NCI-H2171 (cell line): ENCODE results near the gene PDPK1.

Experiments
- DNase-seq: peaks from one replicate; lab custom pipeline; 2025; lab: John Stamatoyannopoulos, UW

PDPK1 gene

GRCh38 chr16:2537451-2538379 lies at the start of gene PDPK1:
PDPK1 (plus strand) TSS chr16:2538021; CDS start chr16:2538113, 92 bp downstream.
- peak; percentile 96 for DNase-seq

DNA sequence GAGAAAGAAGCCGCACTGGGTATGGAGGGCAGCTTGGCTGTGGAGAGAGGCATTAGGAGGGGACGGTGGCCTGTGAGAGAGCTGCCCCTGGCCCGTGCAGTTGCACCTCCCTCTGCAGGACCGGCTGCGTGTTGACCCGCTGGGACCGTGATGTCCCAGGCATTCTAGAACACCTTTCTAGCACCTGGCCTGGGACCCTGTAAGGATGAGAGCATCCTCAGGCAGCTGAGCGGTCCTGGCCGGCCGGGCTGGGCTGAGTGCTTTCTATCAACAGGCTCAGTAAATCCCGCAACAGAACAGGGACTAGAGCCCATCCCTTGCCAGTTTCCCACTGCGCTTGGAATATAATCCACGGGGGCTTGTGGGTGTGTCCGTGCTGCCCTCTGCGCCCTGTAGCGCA lies 48.2 kb upstream of the PDPK1 start:
- DNase-seq, result no peak

GRCh38 chr16:2490190-2491105 lies 47.4 kb upstream of the PDPK1 start:
- peak; percentile 63 for DNase-seq

- DNase-seq, result no peak
Observed at GRCh38 chr16:2492292-2492691, 45.5 kb upstream of the PDPK1 start.

GRCh38 chr16:2493605-2494004 lies 44.2 kb upstream of the PDPK1 start:
- no peak for DNase-seq

GRCh38 chr16:2494616-2495015 lies 43.2 kb upstream of the PDPK1 start:
- DNase-seq, result no peak

GRCh38 chr16:2495041-2495440 lies 42.8 kb upstream of the PDPK1 start:
- DNase-seq, result no peak

GRCh38 chr16:2496223-2497115 lies 41.4 kb upstream of the PDPK1 start:
- DNase-seq, result no peak

DNA sequence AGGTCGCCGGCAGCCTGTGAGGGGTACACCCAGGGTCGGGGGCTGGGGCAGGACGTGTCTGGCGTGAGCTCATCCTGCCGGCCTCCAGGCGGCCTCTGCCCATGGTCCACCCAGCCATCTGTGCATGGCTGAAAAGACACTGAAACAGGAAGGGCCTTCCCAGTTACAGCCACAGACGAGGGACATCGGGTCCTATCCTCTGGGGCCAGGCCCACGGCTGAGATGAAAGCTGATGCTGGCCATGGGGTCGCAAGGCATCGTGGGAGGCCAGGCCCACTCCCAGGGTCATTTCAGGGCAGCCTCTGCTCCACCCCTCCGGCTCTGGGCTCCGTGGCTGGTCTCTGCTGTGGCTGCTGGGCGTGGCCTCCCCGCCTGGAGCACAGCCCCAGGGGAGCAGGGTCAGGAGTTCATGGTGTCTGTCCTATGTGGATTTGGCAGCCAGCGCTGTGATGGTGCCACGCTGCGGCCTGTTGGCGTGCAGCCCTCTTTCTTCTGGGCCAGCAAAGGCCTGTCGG lies 40.6 kb upstream of the PDPK1 start:
- DNase-seq, result peak; percentile 82

GRCh38 chr16:2497695-2498484 lies 39.9 kb upstream of the PDPK1 start:
- DNase-seq, result no peak

DNA sequence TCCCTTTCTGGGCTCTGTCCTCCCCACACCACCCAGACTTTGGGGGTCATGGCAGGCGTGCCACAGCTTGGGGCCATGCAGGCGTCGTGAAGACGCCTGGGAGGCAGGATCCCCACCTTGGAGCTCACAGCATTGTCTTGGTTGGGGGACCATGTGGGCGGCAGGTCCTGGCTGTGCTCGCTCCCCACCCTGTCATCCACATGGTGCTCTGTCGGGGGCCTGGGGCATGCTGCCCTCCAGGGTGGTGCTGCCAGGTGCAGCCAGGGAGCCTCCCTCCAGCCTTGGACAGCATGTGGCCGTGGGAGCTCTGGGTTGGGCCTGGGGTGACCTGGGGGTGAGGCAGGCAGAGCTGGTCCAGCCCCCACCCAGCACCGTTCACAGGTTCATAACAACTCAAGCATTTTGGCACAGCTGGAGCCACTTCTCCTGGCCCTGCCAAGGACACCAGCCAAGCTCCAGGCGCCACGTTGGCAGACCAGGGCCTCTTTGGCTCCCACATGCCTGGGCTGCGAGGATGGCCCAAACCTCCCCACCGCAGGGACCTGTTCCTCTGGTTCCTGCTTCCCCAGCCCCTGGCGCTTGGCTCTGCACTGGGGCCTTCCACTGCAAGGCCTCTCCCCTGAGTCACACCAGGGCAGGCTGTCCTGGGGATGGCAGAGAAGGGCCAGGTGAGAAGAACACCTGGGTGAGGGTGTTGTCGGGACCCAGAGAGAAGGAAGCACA lies 39.1 kb upstream of the PDPK1 start:
- DNase-seq, result no peak

GRCh38 chr16:2499454-2499853 lies 38.4 kb upstream of the PDPK1 start:
- no peak for DNase-seq

DNA sequence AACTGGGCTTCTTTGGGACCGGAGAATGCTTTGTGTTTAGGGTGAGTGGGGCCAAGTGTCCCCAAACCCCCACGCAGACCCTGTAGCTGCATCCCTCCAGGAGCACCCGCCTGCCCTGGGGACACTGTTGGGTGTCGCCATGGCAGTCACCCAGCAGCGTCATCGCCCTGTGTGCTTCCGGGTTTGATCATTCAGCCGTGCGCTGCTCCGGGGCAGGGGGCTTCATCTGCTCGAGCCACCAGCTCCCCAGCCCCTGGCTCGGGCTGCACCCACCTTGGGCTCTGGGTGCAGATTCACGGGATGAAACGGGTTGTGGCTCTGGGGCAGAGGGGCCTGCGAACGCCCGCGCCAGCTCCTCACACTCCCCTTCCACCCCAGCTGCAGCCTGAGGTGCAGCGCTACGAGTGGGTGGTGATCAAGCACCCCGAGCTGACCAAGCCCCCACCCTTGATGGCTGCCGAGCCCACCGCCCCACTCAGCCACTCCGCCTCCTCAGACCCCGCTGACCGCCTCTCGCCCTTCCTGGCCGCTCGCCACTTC lies 37.9 kb upstream of the PDPK1 start:
- DNase-seq, result no peak

DNA sequence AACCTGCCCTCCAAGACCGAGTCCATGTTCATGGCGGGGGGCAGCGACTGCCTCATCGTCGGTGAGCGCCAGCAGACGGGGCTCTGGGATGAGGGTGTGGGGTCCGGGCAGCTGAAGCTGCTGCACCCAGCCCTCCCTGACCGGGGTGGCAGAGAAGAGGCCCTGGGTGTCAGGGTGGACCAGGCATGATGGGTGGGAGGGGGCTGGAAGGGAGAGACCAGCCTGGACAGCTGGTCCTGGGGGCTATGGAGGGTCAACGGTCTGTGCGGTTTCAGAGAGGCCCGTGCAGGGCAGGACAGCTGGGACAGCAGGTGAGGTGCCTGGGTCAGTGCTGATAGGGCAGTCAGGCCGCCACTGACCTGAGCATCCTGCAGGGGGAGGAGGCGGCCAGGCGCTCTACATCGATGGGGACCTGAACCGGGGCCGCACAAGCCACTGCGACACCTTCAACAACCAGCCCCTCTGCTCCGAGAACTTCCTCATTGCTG lies 37.3 kb upstream of the PDPK1 start:
- no peak for DNase-seq

DNA sequence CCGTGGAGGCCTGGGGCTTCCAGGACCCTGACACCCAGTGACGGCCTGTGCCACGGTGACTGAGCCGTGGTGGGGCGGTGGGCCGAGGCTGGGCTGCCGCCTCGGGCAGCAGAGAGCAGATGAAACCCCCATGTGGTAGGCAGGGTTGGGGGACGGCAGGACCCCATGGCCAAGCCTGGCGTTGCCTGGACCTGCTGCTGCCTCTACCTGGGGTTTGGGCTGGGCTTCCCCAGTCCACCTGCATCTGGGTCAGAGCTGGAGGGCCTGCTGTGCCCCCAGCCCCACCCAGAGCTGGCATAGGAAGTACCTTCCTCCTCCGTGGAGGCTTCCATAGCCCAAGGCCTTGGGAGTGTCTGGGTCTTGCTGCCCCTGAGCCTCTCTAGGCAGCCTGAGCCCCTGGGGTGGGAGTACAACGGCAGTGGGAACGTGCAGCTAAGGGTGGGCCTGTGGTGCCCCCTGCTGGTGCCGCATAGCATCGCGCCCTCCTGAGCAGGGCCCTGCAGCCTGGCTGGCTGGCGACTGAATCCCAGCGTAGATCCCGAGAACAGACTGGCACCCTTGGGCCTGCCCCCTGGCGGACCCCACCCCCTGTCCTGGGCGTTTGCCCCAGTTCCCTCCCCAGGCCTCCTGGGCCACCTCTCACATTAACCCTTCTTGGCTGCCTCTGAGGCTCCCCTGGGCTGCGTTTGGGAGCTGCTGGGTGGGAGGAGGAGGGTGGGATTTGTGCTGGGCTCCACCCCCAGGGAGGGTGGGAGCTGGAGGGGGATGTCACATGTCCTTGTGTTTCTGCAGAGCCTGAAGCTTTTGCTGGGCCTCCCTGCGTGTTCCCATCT lies 36.7 kb upstream of the PDPK1 start:
- DNase-seq, result peak; percentile 72

DNA sequence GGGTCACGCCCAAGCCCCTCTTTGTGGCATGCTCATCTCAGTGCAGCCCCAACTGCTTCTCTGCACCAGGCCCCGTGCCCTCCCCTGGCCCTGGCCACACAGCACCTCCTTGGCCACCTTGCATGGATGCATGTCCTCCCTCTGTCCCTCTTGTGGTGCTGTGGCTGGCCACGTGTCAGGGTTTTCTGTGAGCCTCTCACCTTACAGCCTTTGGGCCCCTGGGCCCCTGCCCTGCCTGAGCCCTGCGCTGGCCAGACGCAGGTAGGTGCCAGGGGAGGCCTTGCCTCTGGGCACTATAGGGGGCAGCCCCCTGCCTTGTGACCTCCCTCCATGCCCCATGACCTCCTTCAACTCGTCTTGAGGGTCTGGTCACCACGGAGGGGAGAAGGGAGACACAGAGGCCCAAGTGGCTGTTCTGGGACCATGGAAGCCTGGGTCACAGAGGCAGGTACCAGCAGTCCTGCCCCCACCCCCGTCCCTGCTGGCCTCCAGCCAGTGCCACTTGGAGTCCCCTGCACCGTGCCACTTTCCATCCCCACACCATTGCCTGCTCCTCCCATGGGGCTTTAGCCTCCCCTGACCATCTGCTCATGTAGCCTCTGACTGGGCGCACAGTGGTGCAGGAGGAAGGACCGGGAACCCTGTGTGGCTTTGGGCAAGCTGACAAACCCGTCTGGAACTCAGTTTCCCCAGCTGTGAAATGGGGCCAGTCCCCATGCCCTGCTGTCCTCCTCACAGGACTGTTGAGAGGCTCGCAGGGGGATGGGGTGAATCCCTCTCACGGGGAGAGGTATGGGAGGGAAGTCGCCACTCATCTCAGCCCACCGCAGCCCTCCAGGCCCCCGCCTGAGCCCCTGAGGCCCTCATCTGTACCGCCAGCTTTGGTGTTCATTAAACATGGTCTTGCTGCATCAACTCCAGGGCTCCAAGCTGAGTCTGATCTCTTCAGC lies 35.6 kb upstream of the PDPK1 start:
- no peak for DNase-seq

DNA sequence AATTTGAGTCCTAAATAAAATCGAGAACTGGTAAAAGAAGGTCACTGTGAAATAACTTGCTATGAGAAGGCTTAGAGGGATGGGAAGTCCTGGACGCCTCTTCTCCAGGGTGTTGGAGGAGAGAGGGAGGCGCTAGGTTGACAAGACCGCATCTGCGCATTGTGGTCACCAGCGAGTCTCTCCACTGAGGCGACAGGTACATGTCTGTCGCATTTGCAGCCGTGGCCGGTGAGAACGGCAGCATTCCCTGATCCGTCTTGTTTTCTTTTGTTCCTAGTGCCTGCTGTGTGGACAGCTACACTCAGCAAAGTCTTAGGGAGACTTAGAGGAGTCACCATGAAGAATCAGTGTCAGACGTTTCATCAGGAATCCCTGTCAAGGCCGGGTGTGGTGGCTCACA lies 32.1 kb upstream of the PDPK1 start:
- DNase-seq, result no peak
